Right renal pelvis (tissue), 4 donors: ENCODE data around the gene DIPK1A. TPM values are rescaled to one million over a fixed set of nuclear protein-coding genes. Genes with fewer than 3 reads are reported as not detected.

Experiments
- DNase-seq, 4 donors: peaks; one replicate each; pipeline ENCODE4 v3.0.0-alpha.2; 2013; ENCODE audit warnings: low read depth in 4 of 4, low spot score in 3 of 4, missing footprints in 1 of 4
- polyA plus RNA-seq, 4 donors: library from polyadenylated mRNA; unstranded; fragments of 120-200 nt; gene quantifications; one replicate each; pipeline ENCODE4 v1.2.1, GENCODE V29; 2013; ENCODE audit not compliant: insufficient read length in 4 of 4

The DIPK1A gene
- polyA plus RNA-seq, 4 donors: 8.3 to 9.6 (median 9.4) TPM

DNA sequence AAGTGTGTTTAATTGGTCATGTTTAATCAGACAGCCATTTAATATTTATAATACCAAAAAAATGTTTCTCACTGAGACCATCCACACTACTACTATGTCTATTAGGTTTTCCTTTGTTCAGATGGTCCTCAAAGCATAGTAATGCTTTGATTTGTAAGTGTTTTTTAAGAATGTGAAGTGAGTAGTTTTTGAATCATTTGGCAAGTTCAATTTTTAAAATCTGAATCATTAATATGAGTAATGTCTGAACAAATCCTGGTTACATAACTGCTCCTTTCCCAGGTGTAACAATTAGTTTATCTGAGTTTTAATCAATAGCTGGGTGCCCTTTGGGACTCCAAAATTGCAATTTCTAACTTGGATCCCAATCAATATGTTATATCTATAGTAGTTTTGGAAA is 152.9 kb downstream of the DIPK1A start:
- DNase-seq: no peak

DNA sequence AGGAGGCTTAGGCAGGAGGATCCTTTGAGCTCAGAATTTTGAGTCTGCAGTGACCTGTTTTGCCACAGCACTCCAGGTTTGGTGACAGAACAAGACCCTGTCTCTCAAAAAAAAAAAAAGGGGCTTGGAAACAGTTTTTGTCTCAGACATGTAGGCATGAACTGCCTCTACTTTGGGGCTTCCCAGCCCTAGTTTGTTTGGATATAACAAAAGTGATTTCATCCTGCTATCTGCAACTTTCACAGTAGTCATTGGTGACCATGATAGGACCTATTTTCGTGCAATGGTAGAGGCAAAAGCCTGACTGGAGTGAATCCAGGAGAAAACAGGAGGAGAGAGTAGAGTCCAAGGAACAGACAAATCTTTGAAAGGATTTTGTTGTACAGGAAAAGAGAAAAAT is 156.0 kb downstream of the DIPK1A start:
- DNase-seq: no peak

DNA sequence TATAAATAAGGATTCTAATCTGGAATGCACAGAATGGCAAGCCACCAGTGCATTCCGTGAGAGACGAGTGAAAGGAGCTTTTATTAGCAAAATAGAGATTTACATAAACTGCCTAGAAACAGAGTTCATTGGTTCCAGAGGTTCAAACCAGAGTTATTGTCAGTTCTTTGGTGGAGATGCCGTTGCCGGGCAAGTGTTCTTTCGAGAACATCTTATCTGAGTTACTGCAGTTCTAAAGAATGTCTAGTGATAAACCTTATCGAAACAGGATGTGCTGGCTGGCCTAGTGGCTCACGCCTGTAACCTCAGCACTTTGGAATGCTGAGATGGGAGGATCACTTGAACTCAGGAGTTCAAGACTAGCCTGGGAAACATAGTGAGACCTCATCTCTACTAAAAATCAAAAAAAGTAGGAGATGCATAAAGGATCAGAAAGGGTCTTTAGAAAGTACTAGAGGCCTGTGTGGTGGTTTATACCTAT is 156.5 kb downstream of the DIPK1A start:
- DNase-seq: peak in 1 of 4 donors; percentile 6

DNA sequence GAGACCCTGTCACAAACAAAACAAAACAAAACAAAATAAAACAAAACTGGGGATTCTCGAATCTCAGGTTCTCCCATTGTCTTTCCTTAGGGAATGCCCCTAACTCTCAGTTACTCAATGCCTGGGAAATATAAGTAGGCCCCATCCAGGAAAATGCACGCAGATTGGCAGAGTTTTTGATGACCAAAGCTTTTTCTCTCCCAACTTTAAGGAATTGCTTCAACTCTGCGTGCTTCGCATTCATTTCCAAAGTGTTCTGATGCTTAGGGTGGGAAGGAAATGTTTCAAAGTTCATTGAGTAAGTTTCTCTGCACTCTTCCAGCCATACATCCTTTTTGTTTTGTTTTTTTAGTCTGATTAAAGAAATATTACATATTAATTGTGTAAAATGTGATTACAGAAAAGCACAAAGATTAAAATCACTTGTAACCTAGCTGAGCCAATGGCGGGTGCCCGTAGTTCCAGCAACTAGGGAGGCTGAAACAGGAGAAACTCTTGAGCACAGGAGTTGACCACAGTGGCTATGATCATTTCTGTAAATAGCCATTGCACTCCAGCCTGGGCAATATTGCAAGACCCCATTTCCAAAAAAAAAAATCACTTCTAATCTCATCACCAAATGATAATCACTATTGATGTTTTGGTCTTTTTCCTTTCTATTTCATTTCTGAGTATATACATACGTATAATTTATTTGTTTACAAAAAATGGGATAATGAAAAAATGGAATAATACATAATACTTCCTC is 157.9 kb downstream of the DIPK1A start:
- DNase-seq: no peak

DNA sequence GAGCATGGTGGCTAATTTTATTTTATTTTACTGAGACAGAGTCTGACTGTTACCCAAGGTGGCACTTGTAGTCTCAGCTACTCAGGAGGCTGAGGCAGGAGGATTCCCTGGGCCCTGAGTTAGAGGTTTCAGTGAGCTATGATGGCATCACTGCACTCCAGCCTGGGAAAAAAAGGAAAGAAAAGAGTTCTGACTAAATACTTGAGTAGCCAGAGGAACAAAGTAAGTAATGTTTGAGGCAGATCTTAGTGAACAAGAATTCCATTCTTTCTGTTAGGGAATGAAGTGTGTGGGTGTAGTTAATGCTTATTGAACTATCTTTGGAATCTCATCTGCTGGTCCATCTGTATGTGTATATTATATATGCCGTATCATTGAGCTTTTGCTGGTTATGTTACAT is 163.3 kb downstream of the DIPK1A start:
- no peak for DNase-seq

DNA sequence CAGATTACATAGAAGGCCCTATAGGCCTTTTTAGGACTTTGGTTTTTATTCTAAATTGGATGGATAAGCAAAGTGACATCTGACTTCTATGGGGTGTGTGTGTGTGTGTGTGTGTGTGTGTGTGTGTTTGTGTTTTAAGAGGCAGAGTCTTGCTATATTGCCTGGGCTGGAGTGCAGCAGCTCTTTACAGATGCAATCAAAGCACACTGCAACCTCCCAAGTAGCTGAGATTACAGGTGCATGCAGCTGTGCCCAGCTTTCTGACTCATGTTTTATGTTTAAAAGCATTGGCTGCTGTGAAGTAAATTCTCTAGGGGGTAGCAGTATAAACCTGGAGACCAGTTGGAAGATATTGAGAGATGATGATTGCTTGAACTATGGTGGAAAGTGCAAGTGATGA is 164.0 kb downstream of the DIPK1A start:
- DNase-seq: no peak

DNA sequence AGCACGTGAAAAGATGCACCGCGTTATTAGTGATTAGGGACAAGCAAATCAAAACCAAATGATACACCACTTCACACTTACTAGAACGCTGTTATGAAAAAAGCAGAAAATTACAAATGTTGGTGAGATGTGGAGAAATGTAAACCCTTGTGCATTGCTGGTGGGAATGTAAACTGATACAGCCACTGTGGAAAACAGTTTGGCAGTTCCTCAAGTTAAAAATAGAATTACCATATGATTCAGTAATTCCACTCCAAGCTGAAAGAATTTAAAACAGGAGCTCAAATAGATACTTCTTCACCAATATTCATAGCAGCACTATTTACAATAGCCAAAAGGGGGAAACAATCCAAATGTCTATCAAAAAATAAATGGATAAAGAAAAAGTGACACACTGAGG is 166.1 kb downstream of the DIPK1A start:
- DNase-seq: no peak

DNA sequence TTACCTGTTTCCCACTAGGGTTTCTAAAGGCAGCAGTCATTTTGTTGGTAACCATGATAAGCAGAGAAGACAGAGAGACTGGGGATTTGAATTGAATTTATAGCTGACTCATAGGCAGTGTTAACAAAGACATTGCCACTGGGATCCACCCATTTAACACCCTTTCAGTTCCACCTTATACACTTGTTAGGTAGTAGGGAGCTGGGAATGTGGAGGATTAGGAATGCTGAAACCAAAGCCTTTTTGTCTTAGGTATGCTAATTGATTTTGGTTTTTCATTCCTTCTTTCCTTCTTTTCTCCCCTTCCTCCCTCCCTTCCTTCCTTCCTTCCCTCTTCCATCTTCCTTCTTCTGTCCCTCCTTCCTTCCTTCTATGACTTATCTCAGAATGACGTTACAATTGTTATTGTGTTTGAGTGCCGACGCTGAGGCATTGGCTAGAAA is 168.9 kb downstream of the DIPK1A start:
- no peak for DNase-seq

Other genes starting within 250 kb of the DIPK1A start
- gene EVI5, start 176.4 kb downstream of the DIPK1A start, polyA plus RNA-seq: 10 to 100 TPM; 18.6 to 21.8 (median 21.3) TPM
- 1,000 to 10,000 TPM; 2,468 to 2,706 (median 2,655) TPM for gene RPL5, start 129.4 kb downstream of the DIPK1A start, polyA plus RNA-seq
- 10 to 100 TPM; 39.2 to 51.2 (median 45.9) TPM for gene MTF2, start 117.8 kb upstream of the DIPK1A start, polyA plus RNA-seq
- gene TMED5, start 219.0 kb upstream of the DIPK1A start, polyA plus RNA-seq: 100 to 1,000 TPM in 1 of 4 donors, 10 to 100 TPM in 3; 86.3 to 124 (median 95.6) TPM
- 10 to 100 TPM in 2 of 4 donors, 1 to 10 TPM in 2; 8.5 to 11.0 (median 10.2) TPM for gene CCDC18, start 219.3 kb upstream of the DIPK1A start, polyA plus RNA-seq